ENCODE measurements around the gene TCEANC2.

Gene TCEANC2

DNA sequence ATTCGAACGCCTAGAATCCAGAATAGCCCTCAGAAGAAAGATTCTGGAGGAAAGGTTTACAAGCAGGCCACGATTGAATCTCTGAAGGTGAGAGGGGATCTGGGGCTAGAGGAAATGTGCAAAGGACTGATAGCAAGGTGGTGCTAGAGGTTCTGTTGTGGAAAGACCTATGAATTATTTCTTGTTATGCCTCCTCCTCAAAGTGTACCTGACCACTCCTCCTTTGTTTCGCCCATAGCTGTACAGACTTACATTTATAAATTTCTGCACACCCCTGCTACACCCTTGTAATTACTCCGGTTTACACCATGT lies 986 bp downstream of the TCEANC2 start:
- DNase-seq (ENCODE audit: low read depth) = peak; percentile 25
- H3K4me3 ChIP-seq (ENCODE audit: low read depth, low read length) = peak overlapping the region; percentile 90
- TF ChIP-seq MYC (IDR thresholded peaks at IDR 0.05; ENCODE audit: low read depth, low read length) (no peak), POLR2A (IDR thresholded peaks at IDR 0.05; ENCODE audit: extremely low read depth, insufficient read length) (no peak)
- TF ChIP-seq, protein P1, sequence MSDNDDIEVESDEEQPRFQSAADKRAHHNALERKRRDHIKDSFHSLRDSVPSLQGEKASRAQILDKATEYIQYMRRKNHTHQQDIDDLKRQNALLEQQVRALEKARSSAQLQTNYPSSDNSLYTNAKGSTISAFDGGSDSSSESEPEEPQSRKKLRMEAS (IDR thresholded peaks at IDR 0.05; ENCODE audit: low read depth, low read length) = no peak
- TF ChIP-seq, protein P2, sequence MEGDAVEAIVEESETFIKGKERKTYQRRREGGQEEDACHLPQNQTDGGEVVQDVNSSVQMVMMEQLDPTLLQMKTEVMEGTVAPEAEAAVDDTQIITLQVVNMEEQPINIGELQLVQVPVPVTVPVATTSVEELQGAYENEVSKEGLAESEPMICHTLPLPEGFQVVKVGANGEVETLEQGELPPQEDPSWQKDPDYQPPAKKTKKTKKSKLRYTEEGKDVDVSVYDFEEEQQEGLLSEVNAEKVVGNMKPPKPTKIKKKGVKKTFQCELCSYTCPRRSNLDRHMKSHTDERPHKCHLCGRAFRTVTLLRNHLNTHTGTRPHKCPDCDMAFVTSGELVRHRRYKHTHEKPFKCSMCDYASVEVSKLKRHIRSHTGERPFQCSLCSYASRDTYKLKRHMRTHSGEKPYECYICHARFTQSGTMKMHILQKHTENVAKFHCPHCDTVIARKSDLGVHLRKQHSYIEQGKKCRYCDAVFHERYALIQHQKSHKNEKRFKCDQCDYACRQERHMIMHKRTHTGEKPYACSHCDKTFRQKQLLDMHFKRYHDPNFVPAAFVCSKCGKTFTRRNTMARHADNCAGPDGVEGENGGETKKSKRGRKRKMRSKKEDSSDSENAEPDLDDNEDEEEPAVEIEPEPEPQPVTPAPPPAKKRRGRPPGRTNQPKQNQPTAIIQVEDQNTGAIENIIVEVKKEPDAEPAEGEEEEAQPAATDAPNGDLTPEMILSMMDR (IDR thresholded peaks at IDR 0.05; ENCODE audit: low read depth, low read length) = no peak

DNA sequence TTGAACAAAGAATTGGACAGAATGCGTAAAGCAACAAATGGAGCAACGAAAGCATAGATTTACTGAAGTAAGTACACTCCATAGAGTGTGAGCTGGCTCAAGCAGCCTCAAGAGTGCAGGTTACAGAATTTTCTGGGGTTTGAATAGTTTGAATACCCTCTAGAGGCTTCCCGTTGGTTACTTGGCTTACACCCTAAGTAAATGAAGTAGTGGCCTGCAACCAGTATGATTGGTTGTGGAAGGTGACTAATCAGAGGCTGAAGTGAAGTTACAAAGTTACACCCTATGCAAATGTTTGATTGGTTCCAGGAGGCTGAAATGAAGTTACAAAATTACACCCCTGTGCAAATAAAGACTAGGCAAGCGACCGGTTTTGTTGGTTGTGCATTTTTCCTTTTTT lies 10.9 kb downstream of the TCEANC2 start:
- no peak overlapping the region for H3K4me3 ChIP-seq (ENCODE audit: low read depth, low read length)
- TF ChIP-seq, protein P1 (IDR thresholded peaks at IDR 0.05; ENCODE audit: low read depth, low read length) = no peak
- TF ChIP-seq, protein P2 (IDR thresholded peaks at IDR 0.05; ENCODE audit: low read depth, low read length) = no peak
- TF ChIP-seq POLR2A (IDR thresholded peaks at IDR 0.05; ENCODE audit: extremely low read depth, insufficient read length) (no peak), MYC (IDR thresholded peaks at IDR 0.05; ENCODE audit: low read depth, low read length) (no peak)

DNA sequence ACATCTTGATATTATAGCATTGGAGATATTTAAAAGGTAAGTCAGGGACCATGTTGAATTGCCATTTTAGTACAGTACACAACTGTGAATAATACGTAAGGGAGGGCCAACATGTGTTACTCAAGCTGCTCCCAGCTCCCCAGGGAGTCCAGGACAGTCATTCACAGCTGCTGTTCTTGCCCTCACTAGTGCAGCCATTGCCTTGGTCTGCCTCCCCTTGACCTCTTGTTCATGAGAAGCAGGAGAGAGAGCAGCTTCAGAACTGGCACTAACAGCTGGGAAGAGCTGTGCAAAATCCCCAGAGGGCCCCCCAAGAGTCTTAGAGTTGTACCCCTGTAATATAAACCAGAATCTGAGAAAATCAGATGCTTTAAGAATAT lies 16.4 kb downstream of the TCEANC2 start:
- no peak overlapping the region for H3K4me3 ChIP-seq (ENCODE audit: low read depth, low read length)
- peak; percentile 80 for DNase-seq (ENCODE audit: low read depth)
- 0 out of 2 replicates have a peak, but pooled peaks have one; percentile 7 for TF ChIP-seq MYC (IDR thresholded peaks at IDR 0.05; ENCODE audit: low read depth, low read length)
- TF ChIP-seq, protein P1 (IDR thresholded peaks at IDR 0.05; ENCODE audit: low read depth, low read length) = peak; percentile 24; the same call in 1 of the 2 replicates
- no peak for TF ChIP-seq POLR2A (IDR thresholded peaks at IDR 0.05; ENCODE audit: extremely low read depth, insufficient read length)
- TF ChIP-seq, protein P2 (IDR thresholded peaks at IDR 0.05; ENCODE audit: low read depth, low read length) = no peak

More for the DNA sequence above, 10.9 kb downstream of the TCEANC2 start:
- no peak for DNase-seq (ENCODE audit: low read depth)

DNA sequence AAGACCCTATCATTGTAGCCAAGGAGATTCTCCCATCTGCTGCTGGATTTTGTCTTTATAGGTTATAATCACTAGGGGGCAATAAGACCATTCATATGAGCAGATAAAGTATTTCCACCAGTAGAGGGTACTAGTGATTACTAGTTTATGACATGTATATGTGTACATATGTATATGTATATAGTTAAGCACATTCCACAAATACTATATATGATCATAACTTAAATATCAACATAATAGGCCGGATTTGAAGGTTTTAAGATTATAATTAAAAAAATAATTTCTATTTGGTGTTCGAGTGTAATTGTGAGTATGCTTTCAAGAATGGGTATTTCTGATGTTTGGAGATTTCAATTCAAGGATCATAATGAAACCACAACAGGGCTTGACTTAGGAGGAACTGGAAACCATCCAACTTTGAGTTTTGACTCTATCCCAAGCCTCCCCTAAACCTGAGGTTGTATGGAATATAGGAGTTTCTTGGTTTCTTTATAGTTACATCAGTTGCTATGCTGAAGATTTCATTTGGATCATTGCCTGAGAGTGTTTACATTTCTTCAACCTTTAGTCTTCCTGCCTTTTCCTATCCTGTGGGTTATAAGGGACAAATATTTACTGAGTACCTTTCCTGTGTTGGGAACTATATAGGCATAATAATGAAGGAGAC lies 16.9 kb downstream of the TCEANC2 start:
- DNase-seq (ENCODE audit: low read depth) = peak; percentile 72
- H3K4me3 ChIP-seq (ENCODE audit: low read depth, low read length) = no peak overlapping the region
- TF ChIP-seq, protein P2 (IDR thresholded peaks at IDR 0.05; ENCODE audit: low read depth, low read length) = peak; percentile 63
- TF ChIP-seq POLR2A (IDR thresholded peaks at IDR 0.05; ENCODE audit: extremely low read depth, insufficient read length) = no peak

DNA sequence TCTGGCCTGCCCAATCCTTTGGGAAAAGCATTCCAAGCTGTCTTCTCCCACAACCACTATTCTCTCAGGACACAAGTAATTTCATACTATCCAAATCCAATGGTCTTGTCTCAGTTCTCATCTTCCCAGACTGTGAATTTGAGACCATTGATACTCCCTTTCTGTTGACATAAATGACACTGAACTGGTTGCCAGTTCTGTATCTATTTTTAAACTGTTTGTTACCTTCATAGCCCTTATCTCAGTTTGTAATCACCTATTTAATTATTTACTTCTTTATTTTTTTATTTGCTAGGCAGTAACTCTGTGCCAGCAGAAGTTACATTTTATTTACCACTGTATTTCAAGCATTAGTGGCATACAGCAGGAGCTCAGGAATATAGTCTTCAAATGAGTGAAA lies 24.0 kb downstream of the TCEANC2 start:
- no peak overlapping the region for H3K4me3 ChIP-seq (ENCODE audit: low read depth, low read length)
- TF ChIP-seq, protein P1 (IDR thresholded peaks at IDR 0.05; ENCODE audit: low read depth, low read length) = no peak
- TF ChIP-seq, protein P2 (IDR thresholded peaks at IDR 0.05; ENCODE audit: low read depth, low read length) = no peak
- TF ChIP-seq POLR2A (IDR thresholded peaks at IDR 0.05; ENCODE audit: extremely low read depth, insufficient read length) = no peak
- TF ChIP-seq MYC (IDR thresholded peaks at IDR 0.05; ENCODE audit: low read depth, low read length) = no peak
- no peak for DNase-seq (ENCODE audit: low read depth)
